Breast epithelium (tissue), 4 donors: ENCODE measurements around the gene SUPT6H. TPM values are rescaled to one million over a fixed set of nuclear protein-coding genes. Genes with fewer than 3 reads are reported as not detected.
"Not testable (repeated sequence)": the region's sequence is repeated elsewhere in the genome, so short reads cannot be mapped to it uniquely, and the experiment has no call there.

Experiments used
- DNase-seq, 2 donors: peaks; one replicate each; pipeline ENCODE4 v3.0.0-alpha.2; 2019; ENCODE audit warnings: low spot score in 2 of 2
- H3K27ac ChIP-seq, 2 donors: fragments of 200-600 bp; sonication (generic) in 1 of 2; one replicate each; pipeline ENCODE4 v1.5.1; 2016 to 2019; ENCODE audit warnings: mild to moderate bottlenecking in 1 of 2
- H3K27me3 ChIP-seq, 2 donors: fragments of 200-600 bp; sonication (generic) in 1 of 2; one replicate each; pipeline versions ENCODE4 v1.5.1 to v1.6.0; 2017 to 2019; ENCODE audit warnings: control low read depth in 1 of 2, mild to moderate bottlenecking in 1 of 2
- H3K36me3 ChIP-seq: fragments of 200-600 bp; one replicate; pipeline ENCODE4 v1.5.1; 2019
- H3K4me1 ChIP-seq, 2 donors: fragments of 200-600 bp; sonication (generic); one replicate each; pipeline ENCODE4 v1.5.1; 2016 to 2019; ENCODE audit warnings: control low read depth in 1 of 2
- H3K4me3 ChIP-seq, 3 donors: fragments of 200-600 bp; sonication (generic); 1 replicate in 2 of 3; 2 replicates in 1 of 3; pipeline ENCODE4 v1.5.1; 2016 to 2019; ENCODE audit warnings: mild to moderate bottlenecking in 3 of 3, moderate library complexity in 2 of 3
- H3K9me3 ChIP-seq, 2 donors: fragments of 200-600 bp; sonication (generic) in 1 of 2; one replicate each; pipeline ENCODE4 v1.5.1; 2016 to 2019; ENCODE audit warnings: control low read depth in 1 of 2
- CTCF ChIP-seq, 3 donors: fragments of 450-650 bp; IDR thresholded peaks; one replicate each; pipeline ENCODE4 v1.5.1; 2016 to 2017; ENCODE audit warnings: antibody characterized with exemption in 3 of 3, mild to moderate bottlenecking in 3 of 3, moderate library complexity in 3 of 3
- POLR2A ChIP-seq: fragments of 450-650 bp; IDR thresholded peaks from one replicate; pipeline ENCODE4 v1.6.1; 2016; ENCODE audit warnings: antibody characterized with exemption, mild to moderate bottlenecking, moderate library complexity
- POLR2AphosphoS5 ChIP-seq, 3 donors: sonication (generic); formaldehyde crosslinking; IDR thresholded peaks; one replicate each; pipeline ENCODE4 v1.6.1; 2017; ENCODE audit warnings: antibody characterized with exemption in 3 of 3
- intact Hi-C: fragments of 100-400 bp; cut with DNase I; formaldehyde crosslinking; loops from one replicate; pipeline ENCODE4 v1.15.1; 2023; ENCODE audit warnings: low total_unique reads
- total RNA-seq, 3 donors: library from RNA; depleted of rRNA; stranded (reverse); fragments of >200 nt; gene quantifications; one replicate each; pipeline ENCODE4 v1.1.0, GENCODE V29; 2016

The SUPT6H gene
- total RNA-seq, 3 donors from 2014 or later = 62.6 to 69.9 (median 66.7) TPM

- H3K36me3 ChIP-seq = no peaks in the 10 kb centered on the region
- peak overlapping the region; percentile 93 to 95 for H3K27ac ChIP-seq
- H3K4me3 ChIP-seq = peak overlapping the region; percentile 6 to 97 (median 87)
- intact Hi-C loops = no loop called here
- peaks cover 0 to 13% of the 10 kb centered on the region in 2 donors for H3K4me1 ChIP-seq
- H3K9me3 ChIP-seq = no peaks in the 10 kb centered on the region
- no peak for TF ChIP-seq POLR2A
- TF ChIP-seq POLR2AphosphoS5 (IDR thresholded peaks at IDR 0.05) = peak in 1 of 3 donors; percentile 32
- TF ChIP-seq CTCF (IDR thresholded peaks at IDR 0.05) = no peak
- no peaks in the 10 kb centered on the region for H3K27me3 ChIP-seq
- DNase-seq = no peak
These were observed 15.8 kb upstream of the SUPT6H start for GRCh38 chr17:28646039-28646754.

- Histone ChIP-seq H3K4me3 (no peak overlapping the region), H3K27ac (no peak overlapping the region), H3K36me3 (no peaks in the 10 kb centered on the region), H3K9me3 (no peaks in the 10 kb centered on the region), H3K4me1 (peaks cover 0 to 8% of the 10 kb centered on the region in 2 donors), H3K27me3 (no peaks in the 10 kb centered on the region)
- no peak for DNase-seq
- intact Hi-C loops = no loop called here
- TF ChIP-seq CTCF (IDR thresholded peaks at IDR 0.05) = no peak
- no peak for TF ChIP-seq POLR2AphosphoS5 (IDR thresholded peaks at IDR 0.05)
- TF ChIP-seq POLR2A = no peak
These were observed 13.3 kb upstream of the SUPT6H start for GRCh38 chr17:28648698-28649097.

- TF ChIP-seq CTCF (IDR thresholded peaks at IDR 0.05) (no peak), POLR2AphosphoS5 (IDR thresholded peaks at IDR 0.05) (no peak), POLR2A (no peak)
- Histone ChIP-seq H3K9me3 (no peaks in the 10 kb centered on the region), H3K27ac (no peak overlapping the region), H3K4me3 (no peak overlapping the region), H3K27me3 (no peaks in the 10 kb centered on the region), H3K36me3 (no peaks in the 10 kb centered on the region), H3K4me1 (no peaks in the 10 kb centered on the region)
- no peak for DNase-seq
- intact Hi-C loops = no loop called here
These were observed 6.8 kb upstream of the SUPT6H start for GRCh38 chr17:28655160-28655559.

GRCh38 chr17:28657756-28658155, 4.2 kb upstream of the SUPT6H start:
- intact Hi-C loops = no loop called here
- TF ChIP-seq POLR2AphosphoS5 (IDR thresholded peaks at IDR 0.05) (no peak), POLR2A (no peak), CTCF (IDR thresholded peaks at IDR 0.05) (no peak)
- H3K36me3 ChIP-seq = no peaks in the 10 kb centered on the region

GRCh38 chr17:28658342-28658741, 3.7 kb upstream of the SUPT6H start:
- H3K9me3 ChIP-seq, H3K27ac ChIP-seq, DNase-seq, intact Hi-C loops, H3K4me1 ChIP-seq, H3K4me3 ChIP-seq, H3K36me3 ChIP-seq, H3K27me3 ChIP-seq: not testable (repeated sequence)

More at GRCh38 chr17:28657756-28658155, 4.2 kb upstream of the SUPT6H start:
- Histone ChIP-seq H3K9me3 (no peaks in the 10 kb centered on the region), H3K27me3 (no peaks in the 10 kb centered on the region), H3K4me3 (no peak overlapping the region), H3K27ac (no peak overlapping the region), H3K4me1 (no peaks in the 10 kb centered on the region)
- no peak for DNase-seq

- H3K27me3 ChIP-seq, H3K4me3 ChIP-seq, H3K27ac ChIP-seq, H3K9me3 ChIP-seq, DNase-seq, H3K4me1 ChIP-seq, H3K36me3 ChIP-seq, intact Hi-C loops: not testable (repeated sequence)
These were observed 3.1 kb upstream of the SUPT6H start for GRCh38 chr17:28658766-28659496.

- intact Hi-C loops, H3K36me3 ChIP-seq, H3K27me3 ChIP-seq, DNase-seq, H3K4me3 ChIP-seq, H3K9me3 ChIP-seq, H3K27ac ChIP-seq: not testable (repeated sequence)
- peaks cover 0 to 13% of the 10 kb centered on the region in 2 donors for H3K4me1 ChIP-seq
These were observed 2.5 kb upstream of the SUPT6H start for GRCh38 chr17:28659497-28659881.
